HCT116 (cell line): ENCODE results near the gene TSC2. TPM values are rescaled to one million over a fixed set of nuclear protein-coding genes. Genes with fewer than 3 reads are reported as not detected.

Experiments used
- ATAC-seq: fragments of 200-7000 bp; cut with Tn5 transposase; 2 replicates; pipeline ENCODE4 v1.9.1; 2020; ENCODE audit warnings: mild to moderate bottlenecking, moderate library complexity
- BruUV-seq: library from RNA; stranded (reverse); fragments of 400-500 nt; replicated peaks from 2 replicates; lab custom pipeline; 2021; lab: Mats Ljungman, UMichigan
- CTCF ChIA-PET: fragments of 300-600 bp; sonication (Branson Sonifier 250); formaldehyde crosslinking; loops from one replicate; lab custom pipeline; 2021; ENCODE audit warnings: antibody characterized with exemption; lab: Charles Lee
- POLR2A ChIA-PET: fragments of 300-600, 350-600 bp; sonication (Branson Sonifier 250); formaldehyde crosslinking; loops from one replicate; lab custom pipeline; 2021; ENCODE audit warnings: antibody characterized with exemption; lab: Charles Lee
- RAD21 ChIA-PET, 2 experiments: fragments of 300-600 bp; sonication (Branson Sonifier 250); formaldehyde crosslinking; loops; one replicate each; lab custom pipeline; 2023; ENCODE audit warnings: low total read pairs in 2 of 2; ENCODE audit not compliant: uncharacterized antibody in 2 of 2, unreplicated experiment in 2 of 2, low non-redundant PET in 1 of 2; lab: Charles Lee
- DNase-seq: peaks from one replicate; pipeline ENCODE4 v3.0.0-alpha.2; 2010; ENCODE audit warnings: low read depth, low spot score
- H2AFZ ChIP-seq: fragments of 200-600 bp; shearing (Covaris generic), sonication (generic); 2 replicates; pipeline ENCODE4 v1.6.1; 2017; ENCODE audit warnings: low read depth, mixed run types, mixed read lengths, antibody characterized with exemption, low read length; ENCODE audit not compliant: poor library complexity, severe bottlenecking
- H3K27ac ChIP-seq: 2 replicates; pipeline ENCODE4 v1.5.1; 2012; ENCODE audit warnings: low read depth, low read length
- H3K27me3 ChIP-seq: fragments of 200-600 bp; sonication (generic); 2 replicates; pipeline ENCODE4 v1.6.1; 2016; ENCODE audit warnings: mixed run types, low read length, mixed read lengths; ENCODE audit not compliant: insufficient read depth
- H3K36me3 ChIP-seq, 2 experiments: fragments of 200-500 bp in 1 of 2; fragments of 200-600 bp in 1 of 2; sonication (Bioruptor generic) in 1 of 2; sonication (generic) in 1 of 2; 2 replicates each; pipeline versions ENCODE4 v1.5.1 to v1.6.1; 2014 to 2016; ENCODE audit warnings: low read length in 2 of 2, inconsistent platforms in 1 of 2, mixed read lengths in 1 of 2, mixed run types in 1 of 2; ENCODE audit not compliant: insufficient read depth in 2 of 2, control insufficient read depth in 1 of 2
- H3K4me1 ChIP-seq, 2 experiments: fragments of 200-600 bp in 1 of 2; sonication (generic) in 1 of 2; 2 replicates each; pipeline versions ENCODE4 v1.5.1 to v1.6.1; 2012 to 2017; ENCODE audit warnings: low read length in 2 of 2, inconsistent platforms in 1 of 2, mild to moderate bottlenecking in 1 of 2, mixed read lengths in 1 of 2, mixed run types in 1 of 2, moderate library complexity in 1 of 2; ENCODE audit not compliant: insufficient read depth in 2 of 2, control insufficient read depth in 1 of 2
- H3K4me2 ChIP-seq: fragments of 200-600 bp; sonication (generic); 2 replicates; pipeline ENCODE4 v1.6.1; 2017; ENCODE audit warnings: mixed run types, low read length, mixed read lengths
- H3K4me3 ChIP-seq, 2 experiments: fragments of 200-600 bp in 1 of 2; sonication (generic) in 1 of 2; replicated peaks in 1 of 2; 2 replicates each; pipeline ENCODE4 v1.5.1; 2011 to 2016; ENCODE audit warnings: low read length in 2 of 2, control low read depth in 1 of 2, low read depth in 1 of 2, mild to moderate bottlenecking in 1 of 2, mixed read lengths in 1 of 2, mixed run types in 1 of 2
- H3K79me2 ChIP-seq: fragments of 200-600 bp; sonication (generic); 2 replicates; pipeline ENCODE4 v1.6.1; 2017; ENCODE audit warnings: mild to moderate bottlenecking, mixed run types, low read length, moderate library complexity, mixed read lengths; ENCODE audit not compliant: insufficient read depth
- H3K9ac ChIP-seq: fragments of 200-600 bp; sonication (generic); 2 replicates; pipeline ENCODE4 v1.6.1; 2016; ENCODE audit warnings: low read length, mixed read lengths
- H3K9me2 ChIP-seq: fragments of 200-600 bp; sonication (generic), shearing (Covaris generic); 2 replicates; pipeline ENCODE4 v1.6.1; 2017; ENCODE audit warnings: mixed run types, mild to moderate bottlenecking, moderate library complexity; ENCODE audit not compliant: insufficient read depth
- H3K9me3 ChIP-seq, 2 experiments: fragments of 200-500 bp in 1 of 2; fragments of 200-600 bp in 1 of 2; sonication (Bioruptor generic) in 1 of 2; sonication (generic) in 1 of 2; 2 replicates each; pipeline ENCODE4 v1.6.1; 2014 to 2017; ENCODE audit warnings: low read length in 2 of 2, mixed read lengths in 2 of 2, inconsistent platforms in 1 of 2, low read depth in 1 of 2, mild to moderate bottlenecking in 1 of 2, mixed run types in 1 of 2, moderate library complexity in 1 of 2; ENCODE audit not compliant: control insufficient read depth in 1 of 2, insufficient read depth in 1 of 2
- H4K20me1 ChIP-seq: fragments of 200-600 bp; sonication (generic), shearing (Covaris generic); 2 replicates; pipeline ENCODE4 v1.6.1; 2017; ENCODE audit warnings: mixed run types, mild to moderate bottlenecking, moderate library complexity; ENCODE audit not compliant: insufficient read depth
- EGR1 ChIP-seq: IDR thresholded peaks from 2 replicates; pipeline ENCODE4 v1.6.1; 2012; ENCODE audit warnings: low read depth
- EZH2phosphoT487 ChIP-seq: fragments of 200-600 bp; IDR thresholded peaks from 2 replicates; pipeline ENCODE4 v1.6.1; 2018; ENCODE audit warnings: antibody characterized with exemption, borderline replicate concordance
- MAX ChIP-seq: IDR thresholded peaks from 2 replicates; pipeline ENCODE4 v1.6.1; 2012
- POLR2A ChIP-seq: IDR thresholded peaks from 2 replicates; pipeline ENCODE4 v1.7.0; 2011; ENCODE audit warnings: borderline replicate concordance; ENCODE audit not compliant: insufficient read depth, insufficient read length; ENCODE audit errors: extremely low read depth
- YY1 ChIP-seq: IDR thresholded peaks from 2 replicates; pipeline ENCODE4 v1.6.1; 2011; ENCODE audit warnings: low read length, low read depth, moderate library complexity, mild to moderate bottlenecking; ENCODE audit not compliant: insufficient replicate concordance; ENCODE audit errors: extremely low read depth
- ZFX ChIP-seq: fragments of 450-650 bp; IDR thresholded peaks from 2 replicates; pipeline ENCODE4 v1.6.1; 2017
- intact Hi-C: fragments of 100-400 bp; cut with micrococcal nuclease; formaldehyde crosslinking; loops from 2 replicates; pipeline ENCODE4 v1.10.0; 2022
- total RNA-seq: library from RNA; stranded (reverse); gene quantifications from one replicate; pipeline ENCODE4 v1.2.1, GENCODE V29; 2021; ENCODE audit not compliant: unreplicated experiment
- TF ChIP-seq, protein P1 (sequence below): IDR thresholded peaks from 2 replicates; pipeline ENCODE4 v1.6.1; 2011; ENCODE audit warnings: mild to moderate bottlenecking, low read length, moderate library complexity; ENCODE audit not compliant: insufficient replicate concordance; ENCODE audit errors: extremely low read depth

The TSC2 gene
- total RNA-seq, 1 experiment from 2014 or later, result 74.1 TPM

DNA sequence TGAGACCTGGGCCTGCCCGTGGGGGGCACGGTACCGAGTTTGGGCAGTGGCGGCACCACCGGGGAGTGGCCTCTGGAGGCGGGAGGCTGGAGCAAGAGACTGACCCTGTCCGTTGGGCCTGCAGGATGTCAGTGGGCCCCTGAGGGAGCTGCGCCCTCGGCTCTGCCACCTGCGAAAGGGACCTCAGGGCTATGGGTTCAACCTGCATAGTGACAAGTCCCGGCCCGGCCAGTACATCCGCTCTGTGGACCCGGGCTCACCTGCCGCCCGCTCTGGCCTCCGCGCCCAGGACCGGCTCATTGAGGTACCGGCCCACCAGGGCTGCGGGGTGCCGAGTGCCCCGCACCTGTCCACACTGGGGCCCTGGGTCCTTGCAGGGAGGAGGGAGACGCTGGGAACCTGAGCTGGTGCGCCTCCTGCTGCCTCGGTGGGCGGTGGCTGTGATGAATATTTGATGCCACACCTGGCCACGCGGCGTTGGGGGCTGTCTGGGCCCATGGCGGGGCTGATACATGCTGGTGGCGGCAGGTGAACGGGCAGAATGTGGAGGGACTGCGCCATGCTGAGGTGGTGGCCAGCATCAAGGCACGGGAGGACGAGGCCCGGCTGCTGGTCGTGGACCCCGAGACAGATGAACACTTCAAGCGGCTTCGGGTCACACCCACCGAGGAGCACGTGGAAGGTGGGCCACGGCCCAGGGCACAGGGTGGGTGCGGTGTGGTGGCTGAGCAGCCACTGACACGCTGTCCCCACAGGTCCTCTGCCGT lies 11.4 kb upstream of the TSC2 start:
- no peak for DNase-seq
- Histone ChIP-seq H2AFZ (no peak overlapping the region), H3K9me2 (no peaks in the 10 kb centered on the region), H3K36me3 (no peaks in the 10 kb centered on the region), H4K20me1 (no peaks in the 10 kb centered on the region), H3K27me3 (no peaks in the 10 kb centered on the region), H3K4me2 (no peak overlapping the region), H3K9me3 (no peaks in the 10 kb centered on the region), H3K9ac (no peak overlapping the region), H3K4me3 (no peak overlapping the region), H3K27ac (no peak overlapping the region), H3K4me1 (peaks cover 3 to 18% of the 10 kb centered on the region in 2 experiments; a peak in 2 of 4 replicates), H3K79me2 (no peaks in the 10 kb centered on the region)
- POLR2A ChIA-PET, result no interaction called here
- BruUV-seq, result no TSS peak
- RAD21 ChIA-PET, result no interaction called here
- intact Hi-C loops, result no loop called here
- TF ChIP-seq MAX, result no peak
- TF ChIP-seq YY1, result no peak
- TF ChIP-seq ZFX, result no peak
- TF ChIP-seq, protein P1, sequence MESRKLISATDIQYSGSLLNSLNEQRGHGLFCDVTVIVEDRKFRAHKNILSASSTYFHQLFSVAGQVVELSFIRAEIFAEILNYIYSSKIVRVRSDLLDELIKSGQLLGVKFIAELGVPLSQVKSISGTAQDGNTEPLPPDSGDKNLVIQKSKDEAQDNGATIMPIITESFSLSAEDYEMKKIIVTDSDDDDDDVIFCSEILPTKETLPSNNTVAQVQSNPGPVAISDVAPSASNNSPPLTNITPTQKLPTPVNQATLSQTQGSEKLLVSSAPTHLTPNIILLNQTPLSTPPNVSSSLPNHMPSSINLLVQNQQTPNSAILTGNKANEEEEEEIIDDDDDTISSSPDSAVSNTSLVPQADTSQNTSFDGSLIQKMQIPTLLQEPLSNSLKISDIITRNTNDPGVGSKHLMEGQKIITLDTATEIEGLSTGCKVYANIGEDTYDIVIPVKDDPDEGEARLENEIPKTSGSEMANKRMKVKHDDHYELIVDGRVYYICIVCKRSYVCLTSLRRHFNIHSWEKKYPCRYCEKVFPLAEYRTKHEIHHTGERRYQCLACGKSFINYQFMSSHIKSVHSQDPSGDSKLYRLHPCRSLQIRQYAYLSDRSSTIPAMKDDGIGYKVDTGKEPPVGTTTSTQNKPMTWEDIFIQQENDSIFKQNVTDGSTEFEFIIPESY, result no peak
- TF ChIP-seq POLR2A, result no peak
- TF ChIP-seq EZH2phosphoT487, result no peak
- no peak for TF ChIP-seq EGR1
- CTCF ChIA-PET, result no interaction called here
- no peak for ATAC-seq
